NCI-H146 treated with DMSO at 0.1 percent for 48 hours (cell line): ENCODE results near the gene CHRNA3.
"Not testable (repeated sequence)": the region's sequence is repeated elsewhere in the genome, so short reads cannot be mapped to it uniquely, and the experiment has no call there.

Experiments
- DNase-seq: peaks from one replicate; lab custom pipeline; 2025; ENCODE audit not compliant: unreplicated experiment; lab: John Stamatoyannopoulos, UW

The CHRNA3 gene

GRCh38 chr15:78564743-78565096, 56.1 kb downstream of the CHRNA3 start:
- no peak for DNase-seq

GRCh38 chr15:78563092-78563491, 57.7 kb downstream of the CHRNA3 start:
- no peak for DNase-seq

- DNase-seq, result no peak
Observed at GRCh38 chr15:78561490-78561889, 59.3 kb downstream of the CHRNA3 start.

GRCh38 chr15:78560201-78560600, 60.6 kb downstream of the CHRNA3 start:
- not testable (repeated sequence) for DNase-seq

GRCh38 chr15:78552597-78552996, 68.2 kb downstream of the CHRNA3 start:
- no peak for DNase-seq

GRCh38 chr15:78551902-78552301, 68.9 kb downstream of the CHRNA3 start:
- no peak for DNase-seq

GRCh38 chr15:78550815-78551214, 70.0 kb downstream of the CHRNA3 start:
- no peak for DNase-seq

- DNase-seq, result no peak
Observed at GRCh38 chr15:78550194-78550593, 70.6 kb downstream of the CHRNA3 start.
